GM12878 (cell line): Measurements from ENCODE around the gene SHC1. TPM values are rescaled to one million over a fixed set of nuclear protein-coding genes. Genes with fewer than 3 reads are reported as not detected.

Experiments
- BCL11A ChIP-seq: IDR thresholded peaks from 2 replicates; pipeline ENCODE4 v1.6.1; 2011; ENCODE audit warnings: low read depth, low read length
- BHLHE40 ChIP-seq, 2 experiments: fragments of 450-650 bp in 1 of 2; IDR thresholded peaks; 2 replicates each; pipeline ENCODE4 v1.6.1; 2011 to 2017; ENCODE audit warnings: low read depth in 2 of 2, borderline replicate concordance in 1 of 2, improper control_type of control experiment in 1 of 2, low read length in 1 of 2, mild to moderate bottlenecking in 1 of 2
- CBFB ChIP-seq: IDR thresholded peaks from 2 replicates; pipeline ENCODE4 v1.6.1; 2016; ENCODE audit warnings: antibody characterized with exemption, low read depth
- GABPA ChIP-seq: IDR thresholded peaks from 2 replicates; pipeline ENCODE4 v1.6.1; 2014; ENCODE audit warnings: antibody characterized with exemption, low read depth, mild to moderate bottlenecking, inconsistent platforms
- GATAD2B ChIP-seq: fragments of 450-650 bp; conservative IDR thresholded peaks from 2 replicates; pipeline ENCODE4 v1.6.1; 2017; ENCODE audit warnings: low read depth, mild to moderate bottlenecking, moderate library complexity
- HDGF ChIP-seq: fragments of 450-650 bp; IDR thresholded peaks from 2 replicates; pipeline ENCODE4 v1.6.1; 2016; ENCODE audit warnings: antibody characterized with exemption
- IKZF1 ChIP-seq: fragments of 450-650 bp; conservative IDR thresholded peaks from 2 replicates; pipeline ENCODE4 v1.6.1; 2017; ENCODE audit warnings: antibody characterized with exemption, mild to moderate bottlenecking
- MEF2B ChIP-seq: fragments of 450-650 bp; IDR thresholded peaks from 2 replicates; pipeline ENCODE4 v1.6.1; 2018; ENCODE audit warnings: mild to moderate bottlenecking, moderate library complexity; ENCODE audit not compliant: partially characterized antibody, poor library complexity, severe bottlenecking
- MXI1 ChIP-seq: fragments of 150-350 bp; IDR thresholded peaks from 2 replicates; pipeline ENCODE4 v1.6.1; 2011; ENCODE audit warnings: low read depth, mild to moderate bottlenecking, inconsistent platforms, low read length, improper control_type of control experiment
- NRF1 ChIP-seq: conservative IDR thresholded peaks from 2 replicates; pipeline ENCODE4 v1.6.1; 2011; ENCODE audit warnings: mild to moderate bottlenecking, low read depth, low read length, improper control_type of control experiment
- PAX8 ChIP-seq: fragments of 450-650 bp; IDR thresholded peaks from 2 replicates; pipeline ENCODE4 v1.6.1; 2017; ENCODE audit warnings: mild to moderate bottlenecking, moderate library complexity
- PML ChIP-seq: IDR thresholded peaks from 2 replicates; pipeline ENCODE4 v1.6.1; 2012; ENCODE audit warnings: low read length, inconsistent platforms
- POU2F2 ChIP-seq: IDR thresholded peaks from 3 replicates; pipeline ENCODE4 v1.6.1; 2011; ENCODE audit warnings: low read depth, mild to moderate bottlenecking, low read length, borderline replicate concordance
- RB1 ChIP-seq: fragments of 450-650 bp; formaldehyde crosslinking; IDR thresholded peaks from 2 replicates; pipeline ENCODE4 v1.6.1; 2017; ENCODE audit warnings: mild to moderate bottlenecking, borderline replicate concordance
- RCOR1 ChIP-seq: conservative IDR thresholded peaks from 2 replicates; pipeline ENCODE4 v1.6.1; 2012; ENCODE audit warnings: low read depth, low read length, improper control_type of control experiment
- RELA ChIP-seq: fragments of 450-650 bp; IDR thresholded peaks from 2 replicates; pipeline ENCODE4 v1.8.0; 2014; ENCODE audit warnings: borderline replicate concordance; ENCODE audit not compliant: partially characterized antibody
- WRNIP1 ChIP-seq: IDR thresholded peaks from 2 replicates; pipeline ENCODE4 v1.6.1; 2011; ENCODE audit warnings: low read depth, low read length, improper control_type of control experiment, borderline replicate concordance
- YBX1 ChIP-seq: fragments of 450-650 bp; IDR thresholded peaks from 2 replicates; pipeline ENCODE4 v1.6.1; 2016; ENCODE audit warnings: antibody characterized with exemption
- ZBED1 ChIP-seq: IDR thresholded peaks from 2 replicates; pipeline ENCODE4 v1.6.1; 2016; ENCODE audit warnings: borderline replicate concordance
- polyA plus RNA-seq, 11 experiments: library from polyadenylated mRNA; depleted of rRNA in 4 of 11; unstranded in 6 of 11; stranded (reverse) in 5 of 11; fragments of >200 nt; fragmentation: Nextera tagmentation in 4 of 11; fragmentation: Illumina TruSeq in 1 of 11; extraction: Ambion mirVana in 4 of 11; extraction: Trizol in 1 of 11; gene quantifications; 1 replicate in 1 of 11; 2 replicates in 10 of 11; pipeline versions ENCODE4 v1.2.1 to v1.2.3, GENCODE V29; 2011 to 2016; ENCODE audit warnings: inconsistent platforms in 2 of 11, missing spikeins in 2 of 11, low read depth in 1 of 11
- total RNA-seq, 4 experiments: library from RNA; depleted of rRNA in 3 of 4; stranded (reverse); fragments of >200 nt in 3 of 4; fragmentation: Illumina TruSeq in 1 of 4; extraction: Trizol in 1 of 4; gene quantifications; 2 replicates each; pipeline versions ENCODE4 v1.2.1 to v1.2.3, GENCODE V29; 2013 to 2021
- TF ChIP-seq, protein P1 (sequence below): fragments of 150-350 bp; IDR thresholded peaks from 2 replicates; pipeline ENCODE4 v1.6.1; 2014; ENCODE audit warnings: mild to moderate bottlenecking, low read depth, low read length
- TF ChIP-seq, protein P2 (sequence below): fragments of 450-650 bp; IDR thresholded peaks from 2 replicates; pipeline ENCODE4 v1.6.1; 2016; ENCODE audit warnings: mild to moderate bottlenecking, moderate library complexity, borderline replicate concordance
- TF ChIP-seq, protein P3 (sequence below): fragments of 450-650 bp; IDR thresholded peaks from 2 replicates; pipeline ENCODE4 v1.6.1; 2017; ENCODE audit warnings: antibody characterized with exemption, mild to moderate bottlenecking, moderate library complexity

SHC1 gene
- total and polyA plus RNA-seq, 10 of the 15 experiments (the other 5 are each of a cell fraction or from before 2014, with no cell fraction given), result 2.6 to 49.3 (median 25.2) TPM

DNA sequence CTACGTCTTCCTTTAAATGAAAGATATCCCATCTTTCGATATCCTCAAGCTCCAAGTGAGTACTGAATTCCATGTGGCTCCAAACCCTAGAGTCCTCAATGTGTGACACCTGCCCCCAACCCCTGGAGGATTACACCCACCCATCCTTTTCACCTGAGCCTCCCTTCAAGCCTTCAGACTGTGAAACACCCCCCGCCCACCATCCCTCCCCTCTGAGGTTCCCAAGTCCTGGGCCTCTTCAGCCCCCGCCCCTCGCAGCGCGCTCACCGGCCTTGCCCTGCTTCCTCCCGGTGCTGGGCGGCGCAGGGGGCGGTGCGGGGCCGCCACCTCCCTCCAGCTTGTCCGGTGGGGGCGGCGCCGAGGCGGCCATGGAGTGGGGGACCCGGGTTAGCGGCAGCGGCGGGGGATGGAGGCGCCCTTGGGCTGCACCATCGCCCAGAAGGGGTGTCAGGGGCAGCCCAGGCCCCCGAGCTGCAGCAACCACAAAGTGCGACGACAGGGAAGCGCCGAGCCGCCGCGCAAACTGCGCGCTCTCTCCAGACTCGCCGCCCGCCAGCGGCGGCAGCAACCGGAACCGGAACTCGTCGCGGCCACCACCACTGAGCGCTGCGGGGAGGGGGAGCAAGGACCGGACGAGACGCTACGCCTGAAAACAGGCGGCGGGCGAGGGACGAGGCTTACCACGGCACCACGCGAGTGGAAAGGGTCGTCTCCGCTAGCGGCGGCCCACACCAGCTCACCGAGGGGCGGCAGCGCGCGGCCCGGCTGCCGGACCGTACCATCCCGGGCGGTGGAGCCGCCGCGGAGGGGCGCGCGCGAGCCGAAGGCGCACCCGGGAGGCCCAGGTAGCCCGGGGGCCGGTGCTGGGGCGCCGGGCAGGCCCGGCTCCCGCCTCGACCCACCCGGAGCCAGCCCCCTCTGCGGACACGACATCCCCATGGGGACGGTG is 9.1 kb downstream of the SHC1 start, which contains the start of gene PYGO2 (continued):
- TF ChIP-seq HDGF (0 out of 2 replicates have a peak, but pooled peaks have one; percentile 18), NRF1 (0 out of 2 replicates have a peak, but pooled peaks have one; percentile 9), WRNIP1 (no peak), IKZF1 (peak; percentile 86), PAX8 (no peak), CBFB (peak; percentile 52; the same call in 1 of the 2 replicates), MEF2B (no peak), GATAD2B (peak; percentile 89; the same call in 1 of the 2 replicates), ZBED1 (no peak), GABPA (peak; percentile 85), BHLHE40 (IDR thresholded peaks at IDR 0.05; ENCODE audit: borderline replicate concordance in 1 of 2, low read depth in 2 of 2, low read length in 1 of 2) (peak; percentile 92 to 99), YBX1 (no peak), RCOR1 (no peak), RB1 (peak; percentile 94; the same call in 1 of the 2 replicates), MXI1 (peak; percentile 61), BCL11A (no peak), RELA (peak; percentile 75), POU2F2 (0 out of 3 replicates have a peak, but pooled peaks have one; percentile 24), PML (peak; percentile 77; the same call in 1 of the 2 replicates)
- TF ChIP-seq, protein P1, sequence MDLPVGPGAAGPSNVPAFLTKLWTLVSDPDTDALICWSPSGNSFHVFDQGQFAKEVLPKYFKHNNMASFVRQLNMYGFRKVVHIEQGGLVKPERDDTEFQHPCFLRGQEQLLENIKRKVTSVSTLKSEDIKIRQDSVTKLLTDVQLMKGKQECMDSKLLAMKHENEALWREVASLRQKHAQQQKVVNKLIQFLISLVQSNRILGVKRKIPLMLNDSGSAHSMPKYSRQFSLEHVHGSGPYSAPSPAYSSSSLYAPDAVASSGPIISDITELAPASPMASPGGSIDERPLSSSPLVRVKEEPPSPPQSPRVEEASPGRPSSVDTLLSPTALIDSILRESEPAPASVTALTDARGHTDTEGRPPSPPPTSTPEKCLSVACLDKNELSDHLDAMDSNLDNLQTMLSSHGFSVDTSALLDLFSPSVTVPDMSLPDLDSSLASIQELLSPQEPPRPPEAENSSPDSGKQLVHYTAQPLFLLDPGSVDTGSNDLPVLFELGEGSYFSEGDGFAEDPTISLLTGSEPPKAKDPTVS, result no peak
- TF ChIP-seq, protein P2, sequence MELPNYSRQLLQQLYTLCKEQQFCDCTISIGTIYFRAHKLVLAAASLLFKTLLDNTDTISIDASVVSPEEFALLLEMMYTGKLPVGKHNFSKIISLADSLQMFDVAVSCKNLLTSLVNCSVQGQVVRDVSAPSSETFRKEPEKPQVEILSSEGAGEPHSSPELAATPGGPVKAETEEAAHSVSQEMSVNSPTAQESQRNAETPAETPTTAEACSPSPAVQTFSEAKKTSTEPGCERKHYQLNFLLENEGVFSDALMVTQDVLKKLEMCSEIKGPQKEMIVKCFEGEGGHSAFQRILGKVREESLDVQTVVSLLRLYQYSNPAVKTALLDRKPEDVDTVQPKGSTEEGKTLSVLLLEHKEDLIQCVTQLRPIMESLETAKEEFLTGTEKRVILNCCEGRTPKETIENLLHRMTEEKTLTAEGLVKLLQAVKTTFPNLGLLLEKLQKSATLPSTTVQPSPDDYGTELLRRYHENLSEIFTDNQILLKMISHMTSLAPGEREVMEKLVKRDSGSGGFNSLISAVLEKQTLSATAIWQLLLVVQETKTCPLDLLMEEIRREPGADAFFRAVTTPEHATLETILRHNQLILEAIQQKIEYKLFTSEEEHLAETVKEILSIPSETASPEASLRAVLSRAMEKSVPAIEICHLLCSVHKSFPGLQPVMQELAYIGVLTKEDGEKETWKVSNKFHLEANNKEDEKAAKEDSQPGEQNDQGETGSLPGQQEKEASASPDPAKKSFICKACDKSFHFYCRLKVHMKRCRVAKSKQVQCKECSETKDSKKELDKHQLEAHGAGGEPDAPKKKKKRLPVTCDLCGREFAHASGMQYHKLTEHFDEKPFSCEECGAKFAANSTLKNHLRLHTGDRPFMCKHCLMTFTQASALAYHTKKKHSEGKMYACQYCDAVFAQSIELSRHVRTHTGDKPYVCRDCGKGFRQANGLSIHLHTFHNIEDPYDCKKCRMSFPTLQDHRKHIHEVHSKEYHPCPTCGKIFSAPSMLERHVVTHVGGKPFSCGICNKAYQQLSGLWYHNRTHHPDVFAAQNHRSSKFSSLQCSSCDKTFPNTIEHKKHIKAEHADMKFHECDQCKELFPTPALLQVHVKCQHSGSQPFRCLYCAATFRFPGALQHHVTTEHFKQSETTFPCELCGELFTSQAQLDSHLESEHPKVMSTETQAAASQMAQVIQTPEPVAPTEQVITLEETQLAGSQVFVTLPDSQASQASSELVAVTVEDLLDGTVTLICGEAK, result peak; percentile 89
- TF ChIP-seq, protein P3, sequence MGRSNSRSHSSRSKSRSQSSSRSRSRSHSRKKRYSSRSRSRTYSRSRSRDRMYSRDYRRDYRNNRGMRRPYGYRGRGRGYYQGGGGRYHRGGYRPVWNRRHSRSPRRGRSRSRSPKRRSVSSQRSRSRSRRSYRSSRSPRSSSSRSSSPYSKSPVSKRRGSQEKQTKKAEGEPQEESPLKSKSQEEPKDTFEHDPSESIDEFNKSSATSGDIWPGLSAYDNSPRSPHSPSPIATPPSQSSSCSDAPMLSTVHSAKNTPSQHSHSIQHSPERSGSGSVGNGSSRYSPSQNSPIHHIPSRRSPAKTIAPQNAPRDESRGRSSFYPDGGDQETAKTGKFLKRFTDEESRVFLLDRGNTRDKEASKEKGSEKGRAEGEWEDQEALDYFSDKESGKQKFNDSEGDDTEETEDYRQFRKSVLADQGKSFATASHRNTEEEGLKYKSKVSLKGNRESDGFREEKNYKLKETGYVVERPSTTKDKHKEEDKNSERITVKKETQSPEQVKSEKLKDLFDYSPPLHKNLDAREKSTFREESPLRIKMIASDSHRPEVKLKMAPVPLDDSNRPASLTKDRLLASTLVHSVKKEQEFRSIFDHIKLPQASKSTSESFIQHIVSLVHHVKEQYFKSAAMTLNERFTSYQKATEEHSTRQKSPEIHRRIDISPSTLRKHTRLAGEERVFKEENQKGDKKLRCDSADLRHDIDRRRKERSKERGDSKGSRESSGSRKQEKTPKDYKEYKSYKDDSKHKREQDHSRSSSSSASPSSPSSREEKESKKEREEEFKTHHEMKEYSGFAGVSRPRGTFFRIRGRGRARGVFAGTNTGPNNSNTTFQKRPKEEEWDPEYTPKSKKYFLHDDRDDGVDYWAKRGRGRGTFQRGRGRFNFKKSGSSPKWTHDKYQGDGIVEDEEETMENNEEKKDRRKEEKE, result peak; percentile 93
